Mucosa of stomach (tissue), 1 donor: ENCODE data around the gene SLAMF7.

ENCODE experiments used
- H3K27me3 ChIP-seq: one replicate; pipeline ENCODE4 v1.7.0; 2013; ENCODE audit warnings: mild to moderate bottlenecking, low read length; ENCODE audit not compliant: control insufficient read depth, insufficient read depth
- H3K36me3 ChIP-seq: one replicate; pipeline ENCODE4 v1.7.0; 2013; ENCODE audit warnings: low read length; ENCODE audit not compliant: control insufficient read depth, insufficient read depth
- H3K4me1 ChIP-seq: one replicate; pipeline ENCODE4 v1.7.0; 2013; ENCODE audit warnings: mild to moderate bottlenecking, low read length; ENCODE audit not compliant: control insufficient read depth, insufficient read depth
- H3K4me3 ChIP-seq: one replicate; pipeline ENCODE4 v1.7.0; 2013; ENCODE audit warnings: low read length
- H3K9ac ChIP-seq: one replicate; pipeline ENCODE4 v1.7.0; 2013; ENCODE audit warnings: mild to moderate bottlenecking, low read length, moderate library complexity
- H3K9me3 ChIP-seq: one replicate; pipeline ENCODE4 v1.7.0; 2013; ENCODE audit warnings: mild to moderate bottlenecking, low read length, moderate library complexity; ENCODE audit not compliant: control insufficient read depth
- donor health status: Pancreatic carcinoma.

The SLAMF7 gene

GRCh38 chr1:160801836-160802580, 63.0 kb downstream of the SLAMF7 start:
- Histone ChIP-seq H3K4me3 (no peak overlapping the region), H3K9ac (no peak overlapping the region), H3K4me1 (no peaks in the 10 kb centered on the region), H3K9me3 (no peaks in the 10 kb centered on the region), H3K36me3 (no peaks in the 10 kb centered on the region), H3K27me3 (no peaks in the 10 kb centered on the region)
